IMR-90 (cell line): Measurements from ENCODE around the gene NLGN3. TPM values are rescaled to one million over a fixed set of nuclear protein-coding genes. Genes with fewer than 3 reads are reported as not detected.

ENCODE experiments used
- ATAC-seq: fragments of 200-7000 bp; cut with Tn5 transposase; 2 replicates; pipeline ENCODE4 v1.9.1; 2020; ENCODE audit warnings: low read depth, mild to moderate bottlenecking, moderate library complexity
- BruUV-seq: library from RNA; stranded (reverse); fragments of 400-500 nt; replicated peaks from 2 replicates; lab custom pipeline; 2021; lab: Mats Ljungman, UMichigan
- CTCF ChIA-PET: fragments of 300-600 bp; formaldehyde crosslinking; extraction: SDS; loops from one replicate; lab custom pipeline; 2021; ENCODE audit warnings: antibody characterized with exemption; lab: Yijun Ruan, JAX
- POLR2A ChIA-PET: fragments of 300-600 bp; sonication (Branson Sonifier 250); formaldehyde crosslinking; loops from one replicate; lab custom pipeline; 2022; ENCODE audit warnings: antibody characterized with exemption; ENCODE audit not compliant: unreplicated experiment; lab: Charles Lee
- DNase-seq: peaks from one replicate; pipeline ENCODE4 v3.0.0; 2013
- H2AFZ ChIP-seq: replicated peaks from 2 replicates; pipeline ENCODE3; 2013; ENCODE audit warnings: low read length, mild to moderate bottlenecking; ENCODE audit not compliant: poor library complexity
- H2AK5ac ChIP-seq: 2 replicates; pipeline ENCODE4 v1.6.1; 2013; ENCODE audit warnings: low read depth, low read length, inconsistent platforms
- H2AK9ac ChIP-seq: replicated peaks from 2 replicates; pipeline ENCODE3; 2013; ENCODE audit warnings: mild to moderate bottlenecking, low read depth, low read length, moderate library complexity; ENCODE audit not compliant: poor library complexity
- H2BK120ac ChIP-seq: 2 replicates; pipeline ENCODE4 v1.6.1; 2013; ENCODE audit warnings: low read depth, low read length, inconsistent platforms
- H2BK15ac ChIP-seq: 3 replicates; pipeline ENCODE4 v1.6.1; 2013; ENCODE audit warnings: low read depth, low read length, inconsistent platforms
- H2BK20ac ChIP-seq: 2 replicates; pipeline ENCODE4 v1.6.1; 2013; ENCODE audit warnings: low read depth, mild to moderate bottlenecking, inconsistent platforms, low read length, moderate library complexity
- H2BK5ac ChIP-seq: 2 replicates; pipeline ENCODE4 v1.6.1; 2013; ENCODE audit warnings: mild to moderate bottlenecking, low read depth, low read length, inconsistent platforms; ENCODE audit not compliant: poor library complexity, severe bottlenecking
- H3K14ac ChIP-seq: replicated peaks from 2 replicates; pipeline ENCODE4 v1.6.1; 2013; ENCODE audit warnings: low read depth, low read length, inconsistent platforms
- H3K18ac ChIP-seq: 2 replicates; pipeline ENCODE4 v1.6.1; 2013; ENCODE audit warnings: low read depth, low read length, control low read depth
- H3K23ac ChIP-seq: 2 replicates; pipeline ENCODE4 v1.6.1; 2013; ENCODE audit warnings: low read depth, low read length, inconsistent platforms
- H3K27ac ChIP-seq: 2 replicates; pipeline ENCODE4 v1.5.1; 2013; ENCODE audit warnings: mild to moderate bottlenecking, control low read depth, low read length; ENCODE audit not compliant: insufficient read depth
- H3K27me3 ChIP-seq: 2 replicates; pipeline ENCODE4 v1.6.1; 2013; ENCODE audit warnings: low read length; ENCODE audit not compliant: control insufficient read depth, insufficient read depth
- H3K36me3 ChIP-seq: 2 replicates; pipeline ENCODE4 v1.6.1; 2013; ENCODE audit warnings: low read length, mixed read lengths; ENCODE audit not compliant: control insufficient read depth, insufficient read depth
- H3K4ac ChIP-seq: 2 replicates; pipeline ENCODE4 v1.6.1; 2013; ENCODE audit warnings: low read depth, low read length, inconsistent platforms
- H3K4me1 ChIP-seq: 2 replicates; pipeline ENCODE4 v1.6.1; 2013; ENCODE audit warnings: low read length, mixed read lengths; ENCODE audit not compliant: control insufficient read depth, insufficient read depth
- H3K4me2 ChIP-seq: 2 replicates; pipeline ENCODE4 v1.6.1; 2013; ENCODE audit warnings: low read depth, mild to moderate bottlenecking, control low read depth, low read length, moderate library complexity
- H3K4me3 ChIP-seq: 2 replicates; pipeline ENCODE4 v1.5.1; 2013; ENCODE audit warnings: low read depth, mild to moderate bottlenecking, control low read depth, low read length, moderate library complexity; ENCODE audit not compliant: insufficient read depth
- H3K56ac ChIP-seq: 2 replicates; pipeline ENCODE4 v1.6.1; 2013; ENCODE audit warnings: low read length, inconsistent platforms; ENCODE audit not compliant: insufficient read depth; ENCODE audit errors: extremely low read depth
- H3K79me1 ChIP-seq, 2 experiments: 2 replicates each; pipeline ENCODE4 v1.6.1; 2013; ENCODE audit warnings: low read length in 2 of 2, inconsistent platforms in 1 of 2, low read depth in 1 of 2
- H3K9ac ChIP-seq: 2 replicates; pipeline ENCODE4 v1.6.1; 2013; ENCODE audit warnings: low read depth, low read length, control low read depth
- H3K9me1 ChIP-seq: 2 replicates; pipeline ENCODE4 v1.6.1; 2013; ENCODE audit warnings: low read length, inconsistent platforms; ENCODE audit not compliant: insufficient read depth
- H3K9me3 ChIP-seq: 2 replicates; pipeline ENCODE4 v1.6.1; 2013; ENCODE audit warnings: low read length; ENCODE audit not compliant: control insufficient read depth, insufficient read depth
- H4K20me1 ChIP-seq: 2 replicates; pipeline ENCODE4 v1.6.1; 2013; ENCODE audit warnings: low read length, inconsistent platforms; ENCODE audit not compliant: insufficient read depth
- H4K5ac ChIP-seq: 2 replicates; pipeline ENCODE4 v1.6.1; 2013; ENCODE audit warnings: mild to moderate bottlenecking, low read depth, low read length, control low read depth
- H4K8ac ChIP-seq, 2 experiments: 2 replicates each; pipeline ENCODE4 v1.6.1; 2013; ENCODE audit warnings: low read depth in 2 of 2, low read length in 2 of 2, control low read depth in 1 of 2, inconsistent platforms in 1 of 2
- H4K91ac ChIP-seq: 2 replicates; pipeline ENCODE4 v1.6.1; 2013; ENCODE audit warnings: low read depth, low read length, inconsistent platforms; ENCODE audit not compliant: insufficient read depth
- BHLHE40 ChIP-seq: fragments of 150-350 bp; IDR thresholded peaks from 2 replicates; pipeline ENCODE4 v1.6.1; 2016; ENCODE audit warnings: mild to moderate bottlenecking, low read depth, low read length
- CEBPB ChIP-seq: IDR thresholded peaks from 2 replicates; pipeline ENCODE4 v1.6.1; 2012; ENCODE audit warnings: low read depth, low read length, improper control_type of control experiment
- CHD1 ChIP-seq: IDR thresholded peaks from 2 replicates; pipeline ENCODE4 v1.6.1; 2012; ENCODE audit warnings: low read depth, low read length, improper control_type of control experiment
- ELK1 ChIP-seq: fragments of 150-350 bp; IDR thresholded peaks from 2 replicates; pipeline ENCODE4 v1.6.1; 2016; ENCODE audit warnings: low read depth, mild to moderate bottlenecking, low read length, moderate library complexity, borderline replicate concordance
- MAFK ChIP-seq: IDR thresholded peaks from 2 replicates; pipeline ENCODE4 v1.6.1; 2012; ENCODE audit warnings: low read depth, low read length, improper control_type of control experiment
- MAZ ChIP-seq: IDR thresholded peaks from 2 replicates; pipeline ENCODE4 v1.6.1; 2012; ENCODE audit warnings: low read depth, mild to moderate bottlenecking, low read length, improper control_type of control experiment, moderate library complexity, borderline replicate concordance
- MXI1 ChIP-seq: IDR thresholded peaks from 2 replicates; pipeline ENCODE4 v1.6.1; 2012; ENCODE audit warnings: low read depth, mild to moderate bottlenecking, low read length, moderate library complexity, borderline replicate concordance
- NFE2L2 ChIP-seq: fragments of 150-350 bp; IDR thresholded peaks from 2 replicates; pipeline ENCODE4 v1.6.1; 2016; ENCODE audit warnings: low read depth, mild to moderate bottlenecking, low read length
- SMC3 ChIP-seq: fragments of 150-350 bp; IDR thresholded peaks from 2 replicates; pipeline ENCODE4 v1.6.1; 2016; ENCODE audit warnings: low read depth, mild to moderate bottlenecking, antibody characterized with exemption, low read length, moderate library complexity
- WGBS, 2 experiments: methylation state at CpG; one replicate each; pipeline versions ENCODE4 v1.1.5 to v1.1.7; 2013; ENCODE audit warnings: missing lambda C conversion rate in 2 of 2; ENCODE audit not compliant: insufficient read length in 1 of 2; ENCODE audit errors: extremely low coverage in 2 of 2; 5-methylcytosine and 5-hydroxymethylcytosine counted together
- dilution Hi-C: fragments of 300-500 bp; cut with HindIII; formaldehyde crosslinking; loops from one replicate; pipeline ENCODE4 v1.14.3; 2018; ENCODE audit warnings: low sequenced_read_pairs; ENCODE audit not compliant: unreplicated experiment
- in situ Hi-C: fragments of 300-500 bp; cut with MboI; formaldehyde crosslinking; loops from 3 replicates; pipeline ENCODE4 v1.14.3; 2019; ENCODE audit warnings: low sequenced_read_pairs, inconsistent platforms, mixed read lengths
- intact Hi-C: fragments of 100-400 bp; cut with micrococcal nuclease; formaldehyde crosslinking; loops from 2 replicates; pipeline ENCODE4 v1.10.0; 2022
- polyA plus RNA-seq, 3 experiments: library from polyadenylated mRNA; depleted of rRNA; stranded (reverse); fragments of >200 nt; gene quantifications; 2 replicates each; pipeline ENCODE4 v1.2.3, GENCODE V29; 2012; ENCODE audit warnings: low replicate concordance in 1 of 3
- total RNA-seq: library from RNA; depleted of rRNA; stranded (reverse); fragments of >200 nt; gene quantifications from 2 replicates; pipeline ENCODE4 v1.2.3, GENCODE V29; 2012
- TF ChIP-seq, protein P1 (sequence below): conservative IDR thresholded peaks from 2 replicates; pipeline ENCODE4 v1.5.1; 2012; ENCODE audit warnings: mild to moderate bottlenecking, low read depth, low read length, improper control_type of control experiment

The NLGN3 gene
- total and polyA plus RNA-seq, 2 of the 4 experiments (the other 2 are of a cell fraction) = 0.18 to 0.39 TPM

DNA sequence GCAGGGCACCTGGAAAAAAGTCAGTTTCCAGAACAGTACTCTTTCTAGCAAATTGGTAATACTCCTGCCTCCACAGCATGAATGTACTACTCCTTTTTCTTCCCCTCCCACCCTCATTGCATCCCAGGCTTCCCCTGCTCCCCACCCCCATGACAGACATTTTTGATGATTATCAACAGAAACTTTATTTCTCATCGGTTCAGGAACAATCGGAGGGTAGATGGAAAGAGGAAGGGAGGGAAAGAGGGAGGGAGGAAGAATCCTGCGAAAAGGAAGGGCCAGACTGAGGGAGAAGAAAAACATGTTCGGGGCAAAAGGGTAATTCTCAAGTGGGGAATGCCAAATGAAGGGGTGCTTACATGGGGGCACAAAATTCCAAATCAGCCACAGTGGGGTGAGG, 37.4 kb upstream of the NLGN3 start:
- H3K9ac ChIP-seq = no peak overlapping the region
- no peak overlapping the region for H2AFZ ChIP-seq
- no peaks in the 10 kb centered on the region for H4K20me1 ChIP-seq
- no peak overlapping the region for H2BK20ac ChIP-seq
- H3K4me1 ChIP-seq = no peaks in the 10 kb centered on the region
- no peak overlapping the region for H3K56ac ChIP-seq
- ATAC-seq = no peak
- no peaks in the 10 kb centered on the region for H3K79me1 ChIP-seq
- intact Hi-C loops = no loop called here
- no peak overlapping the region for H3K4ac ChIP-seq
- BruUV-seq = no TSS peak
- H2AK9ac ChIP-seq = no peak overlapping the region
- H3K27ac ChIP-seq = no peak overlapping the region
- no peaks in the 10 kb centered on the region for H3K9me1 ChIP-seq
- H2BK5ac ChIP-seq = no peak overlapping the region
- WGBS, 2 experiments = 67% methylated on average over 1 of the region's 4 CpGs; no CpG with 5 or more reads in 1 of the 2 experiments
- dilution Hi-C loops = no loop called here
- ChIA-PET CTCF (no interaction called here), POLR2A (no interaction called here)
- H3K27me3 ChIP-seq = peaks cover 19% of the 10 kb centered on the region
- no peak for TF ChIP-seq MAFK
- TF ChIP-seq MAZ = no peak
- TF ChIP-seq MXI1 = no peak
- TF ChIP-seq CHD1 = no peak
- TF ChIP-seq CEBPB = no peak
- TF ChIP-seq NFE2L2 = no peak
- no peak for TF ChIP-seq SMC3
- no peak for TF ChIP-seq ELK1
- no peak for TF ChIP-seq BHLHE40
- TF ChIP-seq, protein P1, sequence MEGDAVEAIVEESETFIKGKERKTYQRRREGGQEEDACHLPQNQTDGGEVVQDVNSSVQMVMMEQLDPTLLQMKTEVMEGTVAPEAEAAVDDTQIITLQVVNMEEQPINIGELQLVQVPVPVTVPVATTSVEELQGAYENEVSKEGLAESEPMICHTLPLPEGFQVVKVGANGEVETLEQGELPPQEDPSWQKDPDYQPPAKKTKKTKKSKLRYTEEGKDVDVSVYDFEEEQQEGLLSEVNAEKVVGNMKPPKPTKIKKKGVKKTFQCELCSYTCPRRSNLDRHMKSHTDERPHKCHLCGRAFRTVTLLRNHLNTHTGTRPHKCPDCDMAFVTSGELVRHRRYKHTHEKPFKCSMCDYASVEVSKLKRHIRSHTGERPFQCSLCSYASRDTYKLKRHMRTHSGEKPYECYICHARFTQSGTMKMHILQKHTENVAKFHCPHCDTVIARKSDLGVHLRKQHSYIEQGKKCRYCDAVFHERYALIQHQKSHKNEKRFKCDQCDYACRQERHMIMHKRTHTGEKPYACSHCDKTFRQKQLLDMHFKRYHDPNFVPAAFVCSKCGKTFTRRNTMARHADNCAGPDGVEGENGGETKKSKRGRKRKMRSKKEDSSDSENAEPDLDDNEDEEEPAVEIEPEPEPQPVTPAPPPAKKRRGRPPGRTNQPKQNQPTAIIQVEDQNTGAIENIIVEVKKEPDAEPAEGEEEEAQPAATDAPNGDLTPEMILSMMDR = no peak
- in situ Hi-C loops = no loop called here
- H3K4me3 ChIP-seq = no peak overlapping the region
- no peak overlapping the region for H3K23ac ChIP-seq
- no peak overlapping the region for H2BK15ac ChIP-seq
- no peak overlapping the region for H4K91ac ChIP-seq
- H2AK5ac ChIP-seq = no peak overlapping the region
- no peak overlapping the region for H3K18ac ChIP-seq
- no peak overlapping the region for H4K8ac ChIP-seq
- no peak overlapping the region for H3K4me2 ChIP-seq
- no peak overlapping the region for H2BK120ac ChIP-seq
- no peaks in the 10 kb centered on the region for H3K9me3 ChIP-seq
- H3K14ac ChIP-seq = no peak overlapping the region
- no peak for DNase-seq
- H4K5ac ChIP-seq = no peak overlapping the region
- H3K36me3 ChIP-seq = no peaks in the 10 kb centered on the region
